Cerebellar cortex (tissue), 1 donor: Measurements from ENCODE around the gene MAP7.
"Not testable (repeated sequence)": the region's sequence is repeated elsewhere in the genome, so short reads cannot be mapped to it uniquely, and the experiment has no call there.

Experiments used
- DNase-seq: peaks from one replicate; pipeline ENCODE4 v3.0.0-alpha.2; 2015; ENCODE audit warnings: low spot score

The MAP7 gene

GRCh38 chr6:136421537-136422158 is 128.6 kb downstream of the MAP7 start:
- DNase-seq: no peak

GRCh38 chr6:136420853-136421252 is 129.4 kb downstream of the MAP7 start:
- DNase-seq: no peak

GRCh38 chr6:136415351-136416007 is 134.7 kb downstream of the MAP7 start:
- DNase-seq: no peak

- no peak for DNase-seq
Measured at GRCh38 chr6:136412410-136412809, 137.8 kb downstream of the MAP7 start.

- DNase-seq: no peak
Measured at GRCh38 chr6:136411453-136412354, 138.5 kb downstream of the MAP7 start.

GRCh38 chr6:136411025-136411325 is 139.2 kb downstream of the MAP7 start:
- no peak for DNase-seq

- no peak for DNase-seq
Measured at GRCh38 chr6:136410201-136411024, 139.8 kb downstream of the MAP7 start.

GRCh38 chr6:136409597-136409996 is 140.6 kb downstream of the MAP7 start:
- no peak for DNase-seq

- DNase-seq: no peak
Measured at GRCh38 chr6:136408204-136408603, 142.0 kb downstream of the MAP7 start.

- DNase-seq: peak; percentile 74
Measured at GRCh38 chr6:136405420-136406029, 144.7 kb downstream of the MAP7 start.

GRCh38 chr6:136404627-136405419 is 145.4 kb downstream of the MAP7 start:
- DNase-seq: peak; percentile 32

GRCh38 chr6:136404007-136404406 is 146.2 kb downstream of the MAP7 start:
- DNase-seq: no peak

GRCh38 chr6:136403110-136403980 is 146.9 kb downstream of the MAP7 start:
- no peak for DNase-seq

GRCh38 chr6:136401749-136402148 is 148.5 kb downstream of the MAP7 start:
- DNase-seq: no peak

GRCh38 chr6:136401236-136401635 is 149.0 kb downstream of the MAP7 start:
- DNase-seq: not testable (repeated sequence)

GRCh38 chr6:136398453-136398852 is 151.8 kb downstream of the MAP7 start:
- DNase-seq: no peak

- DNase-seq: no peak
Measured at GRCh38 chr6:136396908-136397307, 153.3 kb downstream of the MAP7 start.

GRCh38 chr6:136390959-136391358 is 159.3 kb downstream of the MAP7 start:
- DNase-seq: not testable (repeated sequence)

GRCh38 chr6:136387316-136387715 is 162.9 kb downstream of the MAP7 start:
- DNase-seq: no peak
